DMS79 treated with DMSO at 0.1 percent for 48 hours (cell line): ENCODE data around the gene SETBP1.
A peak's percentile ranks its signal among the peaks of the same experiment; 100 is the strongest.

Experiments
- DNase-seq: peaks from one replicate; lab custom pipeline; 2025; lab: John Stamatoyannopoulos, UW

Gene SETBP1

DNA sequence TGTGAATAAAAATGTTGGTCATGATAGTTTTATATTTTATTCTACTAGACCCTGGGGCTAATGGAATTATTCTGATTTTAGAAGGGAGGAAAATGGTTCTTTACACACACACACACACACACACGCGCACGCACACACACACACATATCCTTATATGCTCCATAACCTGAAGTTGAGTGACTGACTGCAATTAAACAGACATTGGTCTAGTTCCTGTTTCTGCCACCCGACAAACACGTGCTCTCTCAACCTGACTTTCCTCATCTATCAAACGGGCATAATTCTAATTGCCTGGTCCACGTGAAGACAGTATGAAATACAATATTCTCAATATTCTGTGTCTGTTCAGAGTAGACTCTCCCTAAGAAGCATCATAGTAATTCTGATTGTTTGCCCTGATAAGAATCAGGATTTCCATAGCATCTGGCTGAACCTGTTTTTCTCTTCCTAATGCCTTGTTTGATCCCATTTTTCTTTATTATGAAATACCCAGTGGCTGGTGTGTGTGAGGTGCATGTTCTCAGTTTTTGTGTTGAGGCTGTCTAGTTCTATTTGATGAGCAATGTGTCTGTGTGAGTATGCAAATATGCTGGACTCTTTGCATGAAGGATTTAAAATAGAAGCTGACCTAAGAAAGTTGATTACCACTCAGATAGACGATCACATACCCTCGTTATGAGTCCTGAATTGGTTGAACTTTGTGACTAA is 51.0 kb downstream of the SETBP1 start:
- DNase-seq, result no peak

DNA sequence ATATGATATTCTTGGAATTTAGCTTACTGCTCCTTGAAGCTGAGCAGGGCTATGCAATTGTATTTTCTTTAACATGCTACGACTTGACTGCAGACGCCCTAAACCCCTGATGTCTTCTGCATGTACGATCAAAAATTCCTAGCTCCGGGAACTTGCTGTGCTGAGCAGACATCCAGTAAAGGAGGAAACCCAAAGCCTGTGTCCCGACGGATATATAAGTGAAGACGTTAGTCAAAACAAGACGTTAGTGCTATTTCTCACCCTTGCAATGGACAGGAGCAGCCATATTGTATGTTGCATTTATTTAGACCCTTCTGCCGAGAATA is 51.5 kb downstream of the SETBP1 start:
- no peak for DNase-seq

DNA sequence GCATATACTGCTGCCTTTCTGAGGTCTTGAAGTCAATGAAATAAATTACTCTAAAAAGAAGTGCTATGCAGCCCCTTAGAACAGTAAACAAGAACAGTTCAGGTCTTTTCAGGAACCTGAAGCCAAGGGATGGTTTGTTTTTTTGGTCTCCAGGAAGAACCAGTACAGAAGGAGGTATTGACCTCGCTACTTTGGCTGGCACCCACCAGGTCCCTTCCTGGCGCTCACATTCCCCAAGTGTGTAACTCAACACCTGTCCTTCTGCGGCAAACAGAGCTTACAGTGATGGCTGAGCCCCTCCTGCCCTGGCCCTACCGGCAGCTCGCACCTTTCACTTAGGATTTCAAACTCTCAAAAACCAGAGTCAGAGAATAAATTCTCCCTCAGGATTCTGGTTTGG is 51.9 kb downstream of the SETBP1 start:
- peak; percentile 74 for DNase-seq

DNA sequence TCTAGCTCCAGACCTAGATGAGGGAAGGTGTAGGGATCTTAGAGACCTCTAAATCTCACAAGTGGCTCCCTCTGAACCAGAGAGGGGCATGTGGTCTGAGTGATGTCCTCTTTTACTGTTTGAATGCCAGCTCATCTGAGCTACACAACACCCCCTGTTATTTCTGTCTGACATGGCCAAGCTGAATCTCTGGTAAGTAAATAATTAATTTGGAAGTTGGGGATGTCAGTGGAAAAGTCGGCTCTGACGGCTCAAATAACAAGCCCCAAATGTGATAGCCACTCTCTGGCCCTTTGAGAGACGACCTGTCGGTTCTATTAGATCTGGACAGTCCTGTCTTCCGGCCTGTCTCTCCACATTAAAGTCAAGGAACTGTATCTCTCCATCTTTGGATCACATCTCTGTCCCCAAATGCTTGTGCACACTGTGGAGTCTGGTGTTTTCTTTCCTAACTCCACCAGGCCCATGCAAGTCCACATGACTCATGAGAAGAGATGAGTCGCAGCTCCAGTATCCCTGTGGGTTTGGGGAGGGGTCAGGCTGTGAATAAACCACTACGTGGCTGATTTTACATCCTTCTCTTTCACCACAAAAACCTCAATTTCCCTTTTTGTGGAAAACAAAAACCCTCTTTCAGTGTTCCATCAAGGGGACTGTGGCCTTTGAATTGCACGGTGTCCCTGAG is 52.5 kb downstream of the SETBP1 start:
- DNase-seq, result no peak

DNA sequence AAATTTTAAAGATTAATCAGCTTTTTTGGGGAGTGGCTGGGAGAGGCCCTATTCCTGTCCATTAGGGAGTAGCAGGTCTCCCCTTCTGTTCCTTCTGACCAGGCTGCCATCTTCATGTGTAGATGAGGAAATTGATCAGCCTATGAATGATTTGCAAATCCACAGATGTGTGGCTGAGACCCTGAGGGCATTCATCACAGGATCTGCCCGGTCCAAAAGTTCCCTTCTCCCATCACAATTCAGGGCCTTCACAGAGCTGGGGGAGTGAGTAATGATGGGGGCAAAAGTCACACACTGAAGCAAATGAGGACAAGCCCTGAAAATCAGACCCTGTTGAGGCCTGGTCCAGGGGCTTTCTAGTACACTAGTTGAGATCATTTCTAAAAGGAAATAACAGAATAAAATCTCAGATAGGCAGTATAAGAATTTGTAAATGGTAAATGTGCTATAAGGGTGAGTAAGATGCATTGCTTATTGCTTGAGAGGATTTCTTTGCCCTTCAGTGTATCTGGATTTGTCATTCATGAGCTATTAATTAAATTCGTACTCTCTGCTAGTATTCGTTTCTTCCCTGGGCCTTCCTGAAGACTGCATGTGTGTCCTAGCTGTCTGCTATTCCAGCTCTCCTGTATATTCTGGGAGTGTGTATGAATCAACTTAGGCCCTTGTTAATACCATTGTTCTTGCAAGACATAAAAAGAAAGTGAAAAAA is 53.2 kb downstream of the SETBP1 start:
- DNase-seq, result no peak

DNA sequence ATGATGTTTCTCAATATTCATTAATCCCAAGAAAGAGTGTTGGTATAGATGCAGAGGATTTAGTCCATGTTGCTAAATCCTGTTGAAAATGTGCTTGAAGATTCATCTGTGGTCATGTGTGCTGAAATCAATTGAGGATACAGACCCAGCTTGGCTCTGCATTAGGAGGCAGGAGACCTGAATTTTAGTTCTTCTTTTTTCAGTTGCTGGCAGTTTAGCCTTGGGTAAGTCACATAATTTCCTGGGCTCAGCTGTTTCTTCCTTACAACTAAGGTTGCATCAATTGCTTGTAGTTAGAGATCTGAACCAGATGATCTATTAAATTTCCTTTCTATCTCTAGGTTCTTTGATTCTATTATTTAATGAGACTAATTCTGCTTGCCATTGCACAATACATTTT is 54.4 kb downstream of the SETBP1 start:
- no peak for DNase-seq

DNA sequence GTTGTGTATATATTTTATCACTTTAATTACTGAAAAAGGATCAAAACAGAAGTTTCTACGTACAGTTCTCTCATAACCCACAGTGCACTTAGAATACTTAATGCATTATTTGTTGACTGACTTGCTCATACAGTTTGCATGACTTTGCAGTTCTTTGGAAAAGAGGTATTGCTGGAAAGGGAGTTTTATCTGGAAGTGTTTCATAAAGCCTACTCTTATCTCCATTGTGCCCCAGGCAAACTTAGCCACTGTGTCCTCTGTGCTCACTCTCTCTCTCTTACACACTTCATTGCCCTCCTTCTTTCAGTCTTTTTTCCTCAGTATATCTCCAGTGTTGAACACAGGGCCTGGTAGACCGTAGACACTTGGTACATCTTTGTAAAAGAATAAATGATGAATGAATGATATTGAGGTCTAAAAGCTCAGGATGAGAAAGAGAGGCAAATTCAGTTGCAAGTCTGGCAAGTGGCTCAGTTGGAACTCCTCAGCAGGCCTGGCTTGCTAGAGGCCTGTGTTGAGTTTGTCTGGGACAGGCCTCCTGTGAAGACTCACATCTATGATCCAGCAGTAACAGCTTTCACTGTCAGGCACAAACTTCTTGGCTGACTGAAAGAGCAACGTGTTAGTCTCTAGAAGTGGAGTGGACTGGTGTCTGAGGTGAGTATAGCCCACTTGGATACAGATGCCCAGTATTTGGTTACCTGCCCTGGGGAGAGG is 56.1 kb downstream of the SETBP1 start:
- DNase-seq, result no peak

DNA sequence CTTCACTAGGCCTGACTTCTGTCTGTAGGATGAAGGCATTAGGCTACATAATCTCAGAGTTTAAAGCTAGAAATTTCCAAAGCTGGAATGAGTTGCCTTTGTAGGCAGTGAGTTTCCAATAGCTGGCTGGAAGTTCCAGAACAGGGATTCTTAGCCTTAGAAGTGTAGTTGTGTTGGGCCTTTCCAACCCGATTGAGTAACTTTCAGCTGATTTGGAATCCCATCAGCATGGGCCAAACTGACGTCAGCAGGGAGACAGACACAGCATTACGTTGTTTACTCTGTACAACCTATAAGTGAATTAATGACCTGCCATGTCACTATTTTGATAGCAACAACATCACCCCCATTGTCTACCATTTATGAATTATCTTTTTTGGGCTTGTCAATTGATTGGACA is 56.9 kb downstream of the SETBP1 start:
- DNase-seq, result no peak

DNA sequence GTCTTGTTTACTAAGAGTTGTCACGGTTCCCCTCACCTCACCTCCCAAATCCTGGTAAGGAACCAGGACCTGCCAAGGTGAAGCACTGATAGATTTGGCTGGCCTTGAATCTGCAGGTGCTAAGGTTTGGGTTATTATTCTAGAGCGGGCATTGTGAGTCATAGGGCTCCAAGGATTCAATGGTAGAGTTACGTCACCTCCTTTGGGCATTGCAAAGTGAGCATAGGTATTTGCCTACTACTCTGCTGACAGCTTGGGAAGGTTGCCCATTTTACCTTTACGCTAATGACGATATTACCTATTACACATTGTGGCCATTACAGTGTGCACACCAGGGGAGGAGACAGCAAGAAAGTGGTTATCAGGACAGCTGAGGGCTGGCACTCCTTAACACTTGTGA is 59.3 kb downstream of the SETBP1 start:
- no peak for DNase-seq

DNA sequence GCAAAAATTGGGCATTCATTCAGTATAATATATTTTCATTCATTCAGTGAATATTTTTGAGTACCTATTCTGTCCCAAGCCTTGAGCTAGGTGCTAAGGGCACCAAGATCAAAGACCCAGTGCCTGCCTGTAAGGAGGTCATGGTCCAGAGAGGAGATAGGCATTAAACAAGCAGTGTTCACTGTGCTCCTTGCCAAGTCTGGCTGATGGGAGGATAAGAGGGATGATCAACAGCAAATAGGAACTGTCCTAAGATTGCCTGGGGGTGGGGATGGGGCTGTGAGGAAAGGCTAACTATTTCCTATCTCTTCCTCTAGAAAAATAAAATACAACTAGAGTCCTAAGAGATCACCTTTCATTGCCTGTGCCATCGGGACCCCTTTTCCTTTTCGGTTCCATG is 60.4 kb downstream of the SETBP1 start:
- peak; percentile 36 for DNase-seq

DNA sequence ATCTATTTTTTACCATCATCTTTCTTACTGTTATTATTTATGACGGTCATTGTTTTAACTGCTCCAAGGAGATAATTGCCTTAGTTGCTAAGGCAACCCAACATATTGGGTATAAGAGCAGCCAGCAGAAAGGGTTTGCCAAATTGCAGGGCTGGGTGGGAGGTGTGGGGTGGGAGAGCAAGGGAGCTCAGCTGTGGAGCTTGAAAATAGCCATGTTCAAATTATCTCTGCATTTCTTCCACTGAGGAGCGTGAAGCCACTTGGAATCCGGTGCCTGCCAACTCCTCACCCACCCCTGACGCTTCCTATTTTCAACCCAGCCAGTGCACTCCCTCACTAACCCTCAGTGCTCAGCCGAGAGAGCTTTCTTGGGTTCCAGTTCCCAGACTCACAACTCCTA is 60.8 kb downstream of the SETBP1 start:
- DNase-seq, result no peak

DNA sequence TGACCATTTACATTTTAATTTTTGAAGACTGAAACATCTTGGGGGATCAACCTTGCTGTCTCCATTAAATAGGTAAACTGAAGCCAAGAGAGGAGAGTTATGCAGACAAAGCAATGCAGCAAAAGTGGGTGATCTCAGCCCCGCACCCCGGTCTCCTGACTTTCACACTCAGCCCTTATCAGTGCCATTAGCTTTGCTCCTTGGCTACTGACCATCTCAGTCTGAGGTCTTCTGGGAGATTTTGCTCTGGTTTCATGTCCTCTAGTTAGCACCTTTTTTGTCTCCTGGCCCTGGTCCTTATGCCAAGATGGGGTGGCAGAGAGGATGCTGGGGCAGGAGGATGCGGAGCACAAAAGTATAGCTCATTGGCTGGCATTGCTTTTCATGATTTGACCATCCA is 61.4 kb downstream of the SETBP1 start:
- no peak for DNase-seq

DNA sequence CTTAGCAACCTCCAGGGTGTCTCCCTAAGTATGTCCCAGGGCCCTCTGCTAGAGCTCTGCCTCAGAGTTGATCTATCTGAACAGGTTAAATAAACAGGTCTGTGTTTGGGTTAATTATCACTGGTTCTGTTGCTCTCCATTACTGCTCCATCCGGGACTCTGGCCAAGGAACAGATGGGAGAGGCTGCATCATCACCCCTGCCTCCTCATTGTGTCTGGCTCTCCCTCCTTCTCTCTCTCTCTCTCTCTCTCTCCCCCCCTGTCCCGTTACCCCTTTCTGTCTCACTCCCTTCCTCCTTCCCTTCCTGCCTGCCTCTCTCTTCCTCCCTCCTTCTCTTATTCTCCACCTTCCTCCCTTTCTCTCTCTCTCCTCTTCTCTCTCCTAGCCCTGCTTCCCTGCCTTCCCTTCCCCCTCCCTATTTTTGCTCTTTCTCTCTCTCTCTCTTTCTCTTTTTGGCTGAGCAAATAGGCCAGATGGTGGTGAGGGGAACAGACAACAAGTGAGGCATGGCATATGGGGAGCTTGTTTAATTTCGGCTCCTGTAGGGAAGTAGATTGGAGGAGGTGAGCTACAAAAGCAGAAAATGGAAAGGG is 62.1 kb downstream of the SETBP1 start:
- DNase-seq, result peak; percentile 80

DNA sequence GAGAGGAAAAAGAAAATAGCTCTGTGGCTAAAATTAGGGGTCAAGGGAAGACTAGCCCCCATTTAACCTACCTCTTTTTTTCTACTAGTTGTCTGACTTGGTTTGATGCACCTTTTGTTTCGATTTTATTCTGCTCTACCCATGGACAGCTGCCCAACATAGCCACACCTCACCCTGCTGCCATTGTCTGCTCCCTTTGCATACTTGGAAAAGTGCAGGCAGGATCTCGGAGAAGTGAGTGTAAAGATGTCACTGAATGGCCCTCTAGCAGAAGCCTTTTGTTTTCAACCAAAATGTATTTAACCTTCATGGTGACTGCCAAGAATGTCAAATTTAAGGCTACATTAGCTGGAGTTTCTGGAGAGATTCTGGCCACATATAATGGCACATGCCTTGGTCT is 62.9 kb downstream of the SETBP1 start:
- no peak for DNase-seq

DNA sequence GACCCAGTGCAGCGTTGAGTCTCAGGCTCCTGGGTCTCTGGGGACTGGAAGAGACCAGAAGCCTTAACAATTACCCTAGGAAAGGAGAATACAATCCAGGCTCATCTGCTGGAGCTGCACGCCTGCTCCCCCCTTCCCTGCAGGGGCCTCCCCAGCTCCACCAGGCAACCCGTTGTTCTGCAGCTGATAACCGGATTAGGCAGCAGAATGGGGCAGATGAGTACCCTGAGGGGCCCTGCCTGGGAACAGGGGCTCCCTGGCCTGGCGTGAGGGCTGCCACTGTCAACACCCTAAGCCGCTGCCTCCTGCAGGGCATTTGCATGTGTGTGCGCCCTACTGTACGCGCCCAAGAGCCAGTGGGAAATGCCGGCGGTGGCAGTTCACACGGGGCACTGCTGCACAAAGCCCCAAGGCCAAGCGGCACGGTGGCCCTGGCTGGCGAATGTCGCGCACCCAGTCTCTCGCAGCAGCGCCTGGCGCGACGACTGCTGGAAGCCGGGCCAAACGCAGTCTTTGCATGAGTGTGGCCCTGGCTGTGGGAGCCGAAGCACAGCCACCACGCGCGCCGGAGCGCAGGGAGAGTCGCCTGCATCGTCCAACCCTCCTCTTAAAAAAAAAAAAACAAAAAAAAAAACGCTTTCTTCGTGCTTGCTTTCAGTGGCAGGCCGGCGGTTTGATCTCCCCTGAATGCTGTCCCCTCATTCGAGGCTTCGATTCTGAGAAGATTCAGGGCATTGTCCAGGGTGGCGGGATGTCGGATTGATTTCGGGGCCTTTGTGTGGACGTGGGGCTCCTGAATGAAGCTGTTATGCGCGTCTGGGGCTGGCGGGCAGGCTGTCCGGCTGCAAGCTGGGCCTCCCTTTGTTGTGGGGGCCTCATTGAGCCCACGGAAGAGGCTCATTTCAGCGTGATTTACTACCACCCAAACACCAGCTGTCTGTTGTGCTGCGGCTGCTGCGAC is 63.8 kb downstream of the SETBP1 start:
- DNase-seq, result no peak

DNA sequence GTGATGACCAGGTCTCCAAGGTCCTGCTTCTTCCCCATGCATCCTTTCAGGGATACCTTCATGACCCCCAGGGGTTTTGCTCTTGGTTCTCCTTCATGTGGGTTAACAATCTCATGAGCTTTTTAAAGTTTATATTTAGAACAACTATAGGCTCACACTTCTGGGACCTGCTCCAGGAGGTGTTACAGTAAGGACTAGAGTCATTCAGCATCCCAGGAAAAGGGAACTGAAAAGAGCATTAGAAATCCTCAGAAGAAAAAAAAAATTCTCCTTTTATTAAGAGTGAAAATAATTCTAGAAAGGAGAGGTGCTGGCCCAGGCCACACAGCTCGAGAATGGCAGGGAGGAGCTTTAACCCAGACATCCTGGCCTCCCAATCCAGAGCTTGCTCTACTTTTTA is 66.5 kb downstream of the SETBP1 start:
- DNase-seq, result no peak

DNA sequence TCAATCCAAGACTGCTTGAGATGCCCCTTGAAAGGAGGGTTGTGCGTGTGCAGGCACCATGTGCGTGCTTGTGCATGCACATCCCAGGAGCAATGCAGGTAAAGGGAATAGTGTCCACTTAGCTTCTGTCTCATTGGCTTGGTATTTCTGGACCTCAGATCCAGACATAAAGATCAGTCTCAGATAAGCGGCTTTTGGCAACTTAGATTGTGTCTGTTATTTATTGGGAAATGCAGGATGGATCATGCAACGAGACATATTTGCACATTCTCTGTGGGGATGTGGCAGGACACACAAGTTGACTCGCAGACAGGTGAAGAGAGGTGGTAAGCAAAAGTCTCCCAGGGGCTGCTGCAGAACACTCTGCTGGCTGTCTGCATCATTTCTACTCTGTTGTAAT is 67.9 kb downstream of the SETBP1 start:
- DNase-seq, result no peak

DNA sequence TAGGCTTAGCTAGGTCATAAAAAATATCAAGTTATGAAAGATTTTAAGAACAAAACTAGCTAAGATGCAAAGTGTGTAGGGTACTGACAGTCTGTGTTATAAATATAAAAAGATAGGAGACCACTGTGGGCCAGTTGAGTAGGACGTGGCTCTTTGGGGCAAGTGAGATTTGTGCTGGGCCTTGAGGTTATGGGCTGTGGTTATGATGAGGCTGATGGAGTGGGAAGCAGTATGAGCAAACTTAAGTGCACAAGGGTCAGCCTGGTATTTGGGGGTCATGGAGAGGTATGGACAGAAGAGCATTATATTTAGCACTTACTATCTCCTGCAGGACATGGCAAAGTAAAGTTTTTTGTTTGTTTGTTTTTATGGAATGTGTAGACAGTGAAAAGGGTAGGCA is 70.1 kb downstream of the SETBP1 start:
- DNase-seq, result no peak

DNA sequence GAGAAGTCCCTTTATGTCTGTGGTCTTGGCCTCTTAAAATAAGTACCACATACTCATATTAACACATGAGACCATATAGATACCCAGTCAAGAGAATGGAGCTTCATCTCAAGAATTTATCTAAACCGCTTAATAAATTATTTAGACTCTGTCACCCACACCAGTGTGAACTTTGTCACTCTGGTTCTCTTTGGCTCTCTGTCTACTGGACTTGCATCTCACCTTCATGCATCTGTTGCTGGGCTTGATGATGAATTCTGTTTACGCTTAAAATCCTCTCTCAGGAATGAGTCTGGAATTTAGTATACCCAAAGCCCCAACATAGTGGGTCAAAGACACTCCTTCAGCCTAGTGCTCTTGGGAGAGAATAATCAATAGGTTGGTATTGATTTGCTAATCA is 73.9 kb downstream of the SETBP1 start:
- no peak for DNase-seq

DNA sequence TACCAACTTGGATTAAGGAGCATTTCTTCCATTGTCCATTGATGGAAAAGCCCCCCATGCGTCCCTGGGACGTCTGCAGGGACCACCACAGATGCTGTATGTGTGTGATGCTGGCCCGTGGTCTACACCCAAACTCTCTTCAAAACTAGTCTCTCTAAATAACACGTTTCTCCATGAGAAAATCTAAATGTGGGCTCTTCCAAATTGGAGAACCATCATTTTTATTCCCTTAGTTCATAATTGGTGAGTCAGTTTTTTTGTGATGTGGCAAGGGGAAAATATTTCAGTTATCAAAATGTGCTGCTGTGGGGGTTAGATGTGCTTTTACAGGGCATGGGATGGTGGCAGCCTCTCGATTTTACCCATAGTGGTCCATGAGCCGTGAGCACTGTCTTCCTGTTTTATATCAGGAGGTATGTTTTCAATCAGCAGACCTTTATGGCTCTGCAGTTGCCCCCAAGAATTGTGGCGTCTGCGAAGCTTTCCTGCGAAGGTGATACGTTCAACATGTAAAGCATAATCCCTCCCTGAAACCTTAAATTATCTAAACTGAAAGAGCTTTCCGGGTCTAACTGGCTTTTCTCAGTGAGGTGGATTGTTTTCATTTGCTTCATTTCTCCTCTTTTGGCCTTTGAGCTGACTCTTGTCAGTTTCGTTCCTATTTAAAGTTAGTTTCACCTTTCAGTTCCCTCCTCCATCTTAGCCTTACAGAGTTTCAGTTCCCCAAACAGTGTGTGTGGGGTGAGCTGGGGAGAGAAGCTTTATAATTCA is 78.4 kb downstream of the SETBP1 start:
- no peak for DNase-seq
